ENCODE data around the gene RUNX1.

GRCh38 chr21:34764715-34765284 lies 284.3 kb downstream of the RUNX1 start:
- no peak for TF ChIP-seq CTCF (conservative IDR thresholded peaks at IDR 0.05)
- TF ChIP-seq ZFX (IDR thresholded peaks at IDR 0.05) = no peak

All from C4-2B (cell line).